ENCODE data around the gene TCF25.
"Not testable (repeated sequence)": the region's sequence is repeated elsewhere in the genome, so short reads cannot be mapped to it uniquely, and the experiment has no call there.

TCF25 gene

GRCh38 chr16:89845417-89845816, 28.0 kb upstream of the TCF25 start:
- DNase-seq, result no peak

GRCh38 chr16:89847051-89847939, 26.1 kb upstream of the TCF25 start:
- DNase-seq, result no peak

- DNase-seq, result no peak
These were observed 25.5 kb upstream of the TCF25 start for GRCh38 chr16:89847940-89848297.

GRCh38 chr16:89848974-89849373, 24.4 kb upstream of the TCF25 start:
- DNase-seq, result no peak

- no peak for DNase-seq
These were observed 19.9 kb upstream of the TCF25 start for GRCh38 chr16:89853306-89853993.

GRCh38 chr16:89855301-89855945, 18.0 kb upstream of the TCF25 start:
- no peak for DNase-seq

- no peak for DNase-seq
These were observed 17.4 kb upstream of the TCF25 start for GRCh38 chr16:89855986-89856385.

GRCh38 chr16:89858973-89859614, 14.3 kb upstream of the TCF25 start:
- DNase-seq, result no peak

GRCh38 chr16:89859615-89860007, 13.8 kb upstream of the TCF25 start:
- no peak for DNase-seq

GRCh38 chr16:89860747-89861304, 12.6 kb upstream of the TCF25 start:
- peak; percentile 38 for DNase-seq

- no peak for DNase-seq
These were observed 11.7 kb upstream of the TCF25 start for GRCh38 chr16:89861648-89862047.

- no peak for DNase-seq
These were observed 10.7 kb upstream of the TCF25 start for GRCh38 chr16:89862732-89863131.

- DNase-seq, result peak; percentile 31
These were observed 9.5 kb upstream of the TCF25 start for GRCh38 chr16:89863741-89864526.

- no peak for DNase-seq
These were observed 8.9 kb upstream of the TCF25 start for GRCh38 chr16:89864527-89864820.

GRCh38 chr16:89867918-89868317, 5.5 kb upstream of the TCF25 start:
- DNase-seq, result no peak

GRCh38 chr16:89869911-89870310, 3.5 kb upstream of the TCF25 start:
- no peak for DNase-seq

- DNase-seq, result no peak
These were observed 3.0 kb upstream of the TCF25 start for GRCh38 chr16:89870440-89870839.

- no peak for DNase-seq
These were observed 1.5 kb upstream of the TCF25 start for GRCh38 chr16:89871895-89872294.

- peak; percentile 95 for DNase-seq
These were observed 739 bp downstream of the TCF25 start for GRCh38 chr16:89873972-89874689.

- DNase-seq, result not testable (repeated sequence)
These were observed 5.7 kb downstream of the TCF25 start for GRCh38 chr16:89879123-89879522.

GRCh38 chr16:89880477-89881367, 7.3 kb downstream of the TCF25 start:
- DNase-seq, result no peak
